ENCODE data around the gene SBDS. TPM values are rescaled to one million over a fixed set of nuclear protein-coding genes. Genes with fewer than 3 reads are reported as not detected.
"Not testable (repeated sequence)": the region's sequence is repeated elsewhere in the genome, so short reads cannot be mapped to it uniquely, and the experiment has no call there.

SBDS gene
- total RNA-seq, 1 experiment from 2014 or later = 108 TPM

DNA sequence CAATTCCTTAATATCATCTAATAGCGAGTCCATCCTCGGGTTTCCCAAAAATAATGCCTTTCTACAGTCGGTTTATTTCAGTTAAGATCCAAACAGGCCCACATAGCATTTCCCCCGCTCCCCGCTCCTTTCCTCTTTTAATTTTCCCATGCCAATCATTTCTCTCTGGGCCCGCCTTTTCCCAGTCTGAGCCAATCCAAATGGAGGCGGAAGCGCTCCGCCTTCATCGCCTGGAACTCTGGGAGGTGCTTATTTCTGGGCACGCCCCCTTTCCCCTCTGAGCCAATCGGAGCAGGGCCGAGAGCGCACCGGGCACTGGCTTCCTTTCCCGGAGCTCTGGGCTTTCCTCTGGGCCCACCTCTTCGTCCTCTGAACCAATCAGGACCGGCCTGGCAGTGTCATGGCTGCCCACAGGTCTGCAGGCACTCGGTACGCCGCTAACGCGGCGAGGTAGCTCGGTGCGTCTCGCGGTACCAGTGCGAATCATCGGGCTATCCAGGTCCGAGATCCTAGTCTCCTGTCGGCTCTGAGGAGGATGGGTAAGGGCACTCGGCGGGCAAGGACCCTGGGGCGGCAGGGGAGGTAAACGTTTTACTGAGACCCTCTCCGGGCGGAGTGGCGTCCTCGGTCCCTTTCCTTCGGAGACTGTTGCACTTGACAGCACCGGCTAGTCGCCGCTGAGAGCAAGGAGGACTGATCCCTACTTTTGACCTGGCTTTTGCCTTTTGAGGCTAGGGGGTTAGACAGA is 1.2 kb upstream of the SBDS start, which contains the start of gene TYW1:
TSS of gene TYW1 (plus strand) at position 390 of the 748 bp plus-strand sequence. CDS start at position 536, 146 bp downstream.
- peak; percentile 98 for DNase-seq (ENCODE audit: low read depth)

DNA sequence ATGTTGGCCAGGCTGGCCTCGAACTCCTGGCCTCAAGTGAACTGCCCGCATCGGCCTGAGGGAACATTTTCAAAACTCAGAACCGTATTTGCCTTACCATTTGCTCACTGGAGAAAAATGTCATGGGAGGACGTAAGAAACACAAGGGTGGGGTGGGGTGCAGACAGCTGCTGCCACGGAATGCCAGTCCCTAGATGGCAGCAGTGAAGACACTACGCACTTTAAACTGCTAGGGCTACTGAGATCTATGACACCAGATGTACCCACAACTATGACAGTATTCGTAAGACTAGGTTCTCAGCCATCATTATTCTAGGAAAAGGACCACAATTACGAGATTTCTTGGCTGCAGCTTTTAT is 716 bp downstream of the SBDS start:
- peak; percentile 83 for DNase-seq (ENCODE audit: low read depth)

DNA sequence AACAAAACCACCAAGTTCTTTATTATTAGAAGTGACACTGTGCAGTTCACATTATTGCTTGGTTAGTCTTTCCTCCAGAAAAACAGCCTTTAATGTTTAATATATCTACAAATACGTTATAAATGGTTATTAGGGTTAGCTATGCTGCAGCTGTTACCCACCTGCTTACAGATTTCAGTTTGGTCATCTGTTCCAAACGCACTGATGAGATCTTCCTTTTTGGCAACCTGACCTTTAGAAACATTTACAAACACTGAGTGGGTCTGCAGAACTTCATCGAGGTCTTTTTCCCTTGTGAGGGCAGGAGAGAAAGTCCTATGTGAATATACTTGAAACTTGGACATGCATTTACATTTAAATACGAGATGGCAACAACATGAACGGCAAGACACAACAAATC is 1.3 kb downstream of the SBDS start:
- not testable (repeated sequence) for DNase-seq (ENCODE audit: low read depth)

DNA sequence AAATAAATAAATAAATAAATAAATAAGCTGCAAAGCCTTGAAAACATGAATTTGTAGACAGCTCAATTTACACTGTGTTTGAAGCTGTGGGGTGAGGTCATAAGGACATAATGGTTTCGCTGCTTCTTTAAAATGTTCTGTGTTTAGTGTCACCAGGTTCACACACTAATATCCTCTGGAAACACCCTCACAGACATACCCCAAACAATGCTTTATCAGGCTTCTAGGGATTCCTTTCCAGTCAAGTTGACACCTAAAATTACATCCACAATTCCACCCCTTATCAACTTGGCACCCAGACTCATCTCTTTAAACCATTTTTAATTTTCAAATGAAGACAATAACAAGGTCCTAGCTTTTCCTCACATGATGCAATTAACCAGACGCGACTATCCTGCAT is 5.8 kb downstream of the SBDS start:
- not testable (repeated sequence) for DNase-seq (ENCODE audit: low read depth)

DNA sequence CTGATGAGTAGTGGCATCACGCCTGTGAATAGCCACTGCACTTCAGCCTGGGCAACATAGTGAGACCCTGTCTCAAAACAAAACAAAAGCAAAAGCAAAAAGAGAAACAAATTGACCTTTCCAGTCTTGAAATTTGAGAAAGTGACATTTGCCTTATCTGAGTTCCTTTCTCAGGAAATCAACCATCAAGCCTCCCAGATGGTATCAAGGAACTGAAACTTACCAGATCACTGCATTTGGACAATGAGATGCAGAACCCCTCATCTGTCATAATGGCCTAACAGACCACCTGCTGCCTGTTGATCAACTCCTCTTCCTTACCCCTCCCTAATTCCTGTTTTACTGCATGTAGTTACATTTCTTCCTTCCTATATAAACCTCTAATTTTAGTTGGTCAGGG is 15.1 kb downstream of the SBDS start:
- not testable (repeated sequence) for DNase-seq (ENCODE audit: low read depth)

DNA sequence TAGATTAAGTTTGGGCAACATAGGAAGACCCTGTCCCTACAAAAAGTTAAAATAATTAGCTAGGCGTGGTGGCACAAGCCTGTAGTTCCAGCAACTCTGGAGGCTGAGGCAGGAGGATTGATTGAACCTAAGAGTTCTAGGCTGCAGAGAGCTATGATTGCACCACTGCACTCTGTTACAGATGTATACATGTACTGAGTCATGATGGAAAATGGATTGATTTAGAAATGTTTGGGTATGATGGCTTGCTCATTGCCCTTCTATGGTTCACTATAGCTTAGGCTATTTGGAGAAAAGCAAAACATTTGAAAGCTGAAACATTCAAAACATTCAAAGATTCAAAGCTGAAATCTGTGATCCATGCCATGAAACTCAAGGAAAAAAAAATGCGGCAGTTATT is 16.4 kb downstream of the SBDS start:
- not testable (repeated sequence) for DNase-seq (ENCODE audit: low read depth)

DNA sequence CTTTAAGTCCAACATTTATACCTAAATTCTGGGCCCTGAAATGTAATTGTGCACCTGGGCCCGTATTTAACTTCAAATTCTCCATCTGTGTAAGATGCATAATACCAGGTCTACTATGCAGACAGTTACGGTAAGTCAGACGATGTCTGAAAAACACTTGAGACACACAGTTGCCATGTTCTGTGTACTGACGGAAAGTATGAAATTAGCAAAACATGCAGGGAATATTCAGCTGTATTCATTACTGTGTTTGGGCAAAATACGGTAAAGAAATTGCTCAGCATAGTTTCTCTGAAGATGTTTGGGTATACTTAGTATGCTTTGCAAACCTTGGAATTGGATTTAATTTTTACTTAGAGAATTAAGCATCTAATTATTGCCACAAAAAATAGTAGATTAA is 17.1 kb downstream of the SBDS start:
- not testable (repeated sequence) for DNase-seq (ENCODE audit: low read depth)

DNA sequence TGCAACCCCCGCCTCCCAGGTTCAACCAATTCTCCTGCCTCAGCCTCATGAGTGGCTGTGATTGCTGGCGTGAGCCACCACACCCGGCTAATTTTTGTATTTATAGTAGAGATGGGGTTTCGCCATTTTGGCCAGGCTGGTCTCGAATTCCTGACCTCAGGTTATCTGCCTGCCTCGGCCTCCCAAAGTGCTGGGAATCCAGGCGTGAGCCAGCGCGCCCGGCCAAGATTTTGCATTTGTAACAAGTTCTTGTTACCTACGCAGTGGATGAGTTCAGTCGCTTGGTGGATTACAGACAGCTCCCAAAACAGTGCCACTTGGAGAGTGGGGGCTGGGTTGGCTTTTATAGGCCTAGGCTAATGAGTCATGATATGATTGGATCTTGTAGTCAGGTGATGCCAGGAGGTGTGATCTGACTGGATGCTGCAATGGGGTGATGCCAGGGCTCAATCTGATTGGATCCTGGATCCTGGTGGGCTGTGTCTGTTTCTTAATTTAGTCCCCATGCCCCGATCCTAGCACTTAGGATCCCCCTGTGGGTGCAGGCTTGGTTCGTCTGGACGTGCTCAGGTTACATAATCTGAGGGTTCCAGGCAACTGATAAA is 20.3 kb downstream of the SBDS start:
- peak; percentile 47 for DNase-seq (ENCODE audit: low read depth)

DNA sequence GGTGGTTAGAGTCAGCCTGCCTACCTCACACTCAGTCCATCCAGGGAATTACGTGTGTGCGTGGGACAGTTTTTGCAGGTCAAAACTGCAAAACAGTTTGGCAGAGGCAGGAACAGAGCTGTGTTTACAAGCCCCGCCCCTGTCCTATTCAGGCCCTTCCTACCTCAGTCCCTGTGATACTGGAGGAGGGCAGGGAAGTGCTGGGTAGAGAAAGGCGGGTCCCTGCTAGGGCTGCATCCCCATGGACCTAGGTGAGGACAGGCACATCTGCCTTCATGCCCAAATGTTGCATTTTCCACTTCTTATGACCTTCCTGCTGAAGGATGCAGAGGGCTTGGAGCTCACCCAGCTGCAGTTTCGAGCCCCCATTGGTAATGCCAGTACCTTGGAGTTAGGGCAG is 25.1 kb downstream of the SBDS start:
- no peak for DNase-seq (ENCODE audit: low read depth)

DNA sequence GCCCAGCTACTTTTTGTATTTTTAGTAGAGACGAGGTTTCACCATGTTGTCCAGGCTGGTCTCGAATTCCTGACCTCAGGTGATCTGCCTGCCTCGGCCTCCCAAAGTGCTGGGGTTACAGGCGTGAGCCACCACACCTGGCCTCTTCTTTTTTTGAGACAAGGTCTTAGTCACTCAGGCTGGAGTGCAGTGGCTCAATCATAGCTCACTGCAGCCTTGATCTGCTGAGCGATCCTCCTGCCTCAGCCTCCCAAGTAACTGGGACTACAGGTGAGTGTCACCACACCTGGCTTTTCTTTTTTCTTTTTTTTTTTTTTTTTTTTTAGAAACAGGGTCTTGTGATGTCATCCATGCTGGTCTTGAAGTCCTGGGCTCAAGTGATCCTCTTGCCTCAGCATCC is 26.4 kb downstream of the SBDS start:
- not testable (repeated sequence) for DNase-seq (ENCODE audit: low read depth)

DNA sequence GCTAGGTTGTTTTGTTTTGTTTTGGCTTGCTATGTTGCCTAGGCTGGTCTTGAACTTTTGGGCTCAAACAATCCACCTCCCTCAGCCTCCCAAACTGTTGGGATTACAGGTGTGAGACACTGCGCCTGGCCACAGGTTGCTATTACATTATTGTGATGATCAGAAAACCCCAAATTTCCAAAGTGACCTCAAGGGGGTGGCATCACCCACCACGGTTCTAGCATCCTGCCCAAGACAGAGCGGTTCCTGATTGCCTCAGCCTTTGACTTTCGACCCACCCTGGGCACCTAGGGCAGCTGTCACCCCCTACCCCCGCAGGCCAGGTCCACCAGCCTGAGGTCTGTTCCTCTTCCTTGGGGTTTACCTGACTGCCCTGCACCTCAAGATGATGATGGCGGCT is 28.4 kb downstream of the SBDS start:
- DNase-seq (ENCODE audit: low read depth) = no peak

DNA sequence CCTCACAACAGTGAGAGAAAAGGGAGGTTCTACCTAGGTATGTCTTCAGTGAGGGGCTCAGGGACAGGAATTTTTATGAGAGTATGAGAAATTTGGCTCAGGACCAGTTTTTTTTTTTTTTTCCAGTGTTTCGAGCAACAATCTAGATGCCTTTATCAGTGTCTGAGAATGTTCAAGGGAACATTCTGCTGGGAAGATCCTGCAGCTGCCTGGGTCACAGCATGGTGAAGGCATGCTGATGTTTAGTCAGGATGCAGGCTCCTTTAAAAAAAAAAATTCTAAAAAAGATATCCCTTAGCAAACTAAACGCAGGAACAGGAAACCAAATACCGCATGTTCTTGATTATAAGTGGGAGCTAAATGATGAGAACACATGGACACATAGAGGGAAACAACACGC is 31.0 kb downstream of the SBDS start:
- no peak for DNase-seq (ENCODE audit: low read depth)

DNA sequence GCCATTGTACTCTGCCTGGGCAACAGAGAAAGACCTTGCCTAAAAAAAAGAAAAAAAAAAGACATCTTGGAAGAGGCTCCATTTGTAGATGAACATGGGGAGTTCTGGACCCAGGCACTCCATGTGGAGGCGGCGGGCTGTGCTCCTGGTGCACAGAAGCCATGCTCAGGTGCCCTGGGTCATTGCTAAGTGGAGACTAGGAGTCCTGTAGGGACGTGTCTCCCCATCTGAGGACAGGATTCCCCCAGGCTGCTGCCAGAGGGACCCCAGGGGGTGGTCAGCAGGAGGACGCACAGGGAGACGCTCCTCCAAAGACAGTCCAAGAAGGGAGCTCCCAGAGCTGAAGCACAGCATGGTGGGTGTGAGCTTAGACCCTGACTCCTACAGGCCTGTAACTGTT is 34.3 kb downstream of the SBDS start:
- DNase-seq (ENCODE audit: low read depth) = no peak

DNA sequence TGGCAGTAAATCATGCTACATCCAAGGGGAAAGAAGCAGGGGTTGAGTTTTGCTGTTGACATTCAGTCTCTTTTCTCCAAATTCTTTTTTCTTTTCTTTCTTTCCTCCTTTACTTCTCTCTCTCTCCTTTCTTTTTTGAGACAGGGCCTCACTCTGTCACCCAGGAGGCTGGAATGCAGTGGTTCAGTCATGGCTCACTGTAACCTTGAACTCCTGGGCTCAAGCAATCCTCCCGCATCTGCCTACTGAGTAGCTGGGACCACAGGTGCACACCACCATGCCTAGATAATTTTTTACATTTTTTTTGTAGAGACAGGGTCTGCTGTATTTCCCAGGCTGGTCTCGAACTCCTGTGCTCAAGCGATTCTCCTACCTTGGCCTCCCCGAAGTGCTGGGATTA is 35.2 kb downstream of the SBDS start:
- no peak for DNase-seq (ENCODE audit: low read depth)

DNA sequence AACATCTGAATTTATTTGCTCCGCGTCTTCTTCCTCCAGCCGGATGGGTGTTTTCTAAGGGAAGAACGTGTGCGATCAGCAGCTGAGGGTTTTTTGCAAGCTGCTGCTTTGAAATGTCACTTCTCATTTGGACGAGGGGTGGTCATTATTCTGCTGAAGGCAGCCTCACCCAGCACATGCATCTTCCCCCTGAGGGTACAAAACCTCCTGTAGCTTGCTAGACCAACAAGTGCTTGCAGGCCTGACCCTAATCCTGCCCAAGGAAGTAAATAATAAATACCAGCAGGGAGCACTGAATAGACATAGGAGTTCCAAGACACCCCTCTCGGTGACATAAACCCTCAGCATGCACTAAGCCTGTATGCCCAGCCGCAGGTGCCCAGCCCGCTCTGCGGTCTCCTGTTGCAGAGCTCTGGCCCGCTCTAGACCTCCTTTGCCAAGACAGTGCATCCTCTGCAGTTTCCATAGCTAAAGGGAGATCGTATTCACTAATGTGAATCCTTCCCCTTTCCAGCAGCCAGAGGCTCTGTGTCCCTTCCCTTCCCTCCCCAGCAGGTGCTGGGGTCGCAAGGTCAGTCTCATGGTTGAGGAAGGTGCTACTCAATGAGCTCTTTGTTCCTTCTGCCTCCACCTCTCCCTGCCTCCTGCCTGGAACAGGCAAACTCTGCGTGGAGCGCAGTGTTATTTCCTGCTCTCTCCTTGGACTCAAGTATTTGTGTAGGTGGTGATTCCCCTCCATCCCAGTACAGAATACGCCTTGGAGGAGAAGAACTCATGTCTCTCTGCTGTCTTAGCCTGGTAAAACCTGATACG is 36.6 kb downstream of the SBDS start:
- no peak for DNase-seq (ENCODE audit: low read depth)

DNA sequence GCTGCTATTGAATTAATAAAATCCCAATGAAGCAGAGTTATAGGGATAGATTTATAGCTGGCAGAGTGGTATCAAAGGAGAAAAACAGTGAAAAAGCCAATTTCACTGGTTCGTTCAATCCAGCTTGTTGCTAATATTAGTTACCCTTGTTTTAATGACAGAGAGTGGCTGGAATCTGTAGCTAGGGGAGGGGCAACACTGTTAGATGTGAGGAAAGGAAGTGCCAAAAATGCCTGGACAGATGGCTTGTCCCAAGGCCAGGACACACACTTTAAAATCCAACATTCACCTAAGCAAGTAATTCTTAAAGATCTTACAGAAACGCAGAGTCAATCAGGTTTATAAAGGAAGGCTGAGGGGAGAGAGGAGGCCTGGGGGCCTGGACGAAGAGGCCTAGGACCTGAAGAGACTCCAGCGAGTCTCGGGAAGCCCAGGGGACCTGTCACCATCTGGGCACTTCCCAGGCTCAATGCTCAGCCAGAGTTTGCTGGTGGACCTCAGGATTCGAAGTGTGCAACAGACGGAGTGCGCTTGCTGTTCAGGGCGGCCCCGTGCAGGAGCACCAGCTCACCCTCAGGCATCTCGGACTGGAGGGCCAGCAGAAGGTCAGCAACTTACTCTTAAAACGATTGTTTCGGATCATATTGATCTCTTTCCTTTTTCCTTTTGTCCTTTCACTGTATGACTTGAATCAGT is 37.6 kb downstream of the SBDS start:
- DNase-seq (ENCODE audit: low read depth) = no peak

DNA sequence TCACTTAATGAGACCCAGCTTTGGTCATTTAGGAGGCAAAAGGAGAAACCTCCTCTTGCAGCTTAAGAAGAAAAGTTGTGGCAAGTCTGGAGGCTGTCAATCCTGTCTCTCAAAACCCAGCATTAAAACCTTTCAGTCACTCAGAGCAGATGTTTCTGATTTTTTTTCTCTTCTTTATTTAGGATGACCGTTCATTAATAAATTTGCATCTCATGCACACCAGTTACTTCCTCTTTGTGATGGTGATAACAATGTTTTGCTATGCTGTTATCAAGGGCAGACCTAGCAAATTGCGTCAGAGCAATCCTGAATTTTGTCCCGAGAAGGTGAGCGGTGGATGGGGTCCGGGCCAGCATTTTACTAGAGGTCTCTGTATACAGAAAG is 42.4 kb downstream of the SBDS start:
- no peak for DNase-seq (ENCODE audit: low read depth)

DNA sequence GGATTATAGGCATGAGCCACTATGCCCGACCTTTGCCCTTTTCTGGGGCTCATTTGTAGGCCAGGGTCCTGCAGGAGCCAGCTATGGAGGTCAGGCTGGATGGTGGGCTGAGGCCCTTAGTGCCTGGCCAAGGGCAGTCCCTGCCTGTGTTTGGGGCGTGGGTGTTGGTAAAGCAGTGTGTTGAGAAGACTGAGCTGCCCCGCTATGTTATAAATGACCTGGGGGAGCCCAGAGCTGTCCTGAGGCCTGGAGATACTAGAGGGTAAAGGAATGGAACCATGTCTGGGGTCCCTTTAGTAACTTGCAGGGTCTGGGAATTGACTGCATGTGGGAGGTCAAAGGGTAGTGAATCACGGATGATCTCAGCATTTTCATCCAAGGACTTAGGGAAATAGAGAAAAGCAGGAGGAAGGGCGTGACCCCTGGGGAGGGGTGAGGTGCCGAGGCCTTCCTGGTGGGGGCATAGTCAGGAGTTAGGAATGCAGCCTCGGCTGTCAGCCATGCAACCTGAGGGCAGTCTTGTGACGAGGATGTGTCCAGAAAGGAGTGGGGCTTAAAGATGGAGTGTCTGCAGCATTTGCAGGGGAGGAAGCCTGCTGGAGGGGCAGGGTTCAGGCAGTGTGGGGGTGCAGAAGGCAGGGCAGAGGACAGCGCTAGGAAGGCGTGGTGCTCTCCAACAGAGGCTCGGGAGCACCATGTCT is 42.9 kb downstream of the SBDS start:
- DNase-seq (ENCODE audit: low read depth) = peak; percentile 95

DNA sequence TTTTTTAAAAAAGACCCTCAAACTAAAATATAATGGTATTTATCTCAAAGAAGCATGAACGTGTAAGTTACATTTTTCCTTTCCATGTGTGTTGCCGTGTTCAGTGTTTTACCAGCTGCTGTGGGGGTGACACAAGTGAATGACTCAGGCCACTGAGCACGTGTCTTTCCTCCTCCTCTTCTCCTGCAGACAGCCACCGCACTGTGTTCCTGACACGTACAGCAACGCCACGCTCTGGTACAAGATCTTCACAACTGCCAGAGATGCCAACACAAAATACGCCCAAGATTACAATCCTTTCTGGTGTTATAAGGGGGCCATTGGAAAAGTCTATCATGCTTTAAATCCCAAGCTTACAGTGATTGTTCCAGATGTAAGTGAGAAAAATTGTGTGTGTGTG is 44.6 kb downstream of the SBDS start:
- DNase-seq (ENCODE audit: low read depth) = peak; percentile 61

DNA sequence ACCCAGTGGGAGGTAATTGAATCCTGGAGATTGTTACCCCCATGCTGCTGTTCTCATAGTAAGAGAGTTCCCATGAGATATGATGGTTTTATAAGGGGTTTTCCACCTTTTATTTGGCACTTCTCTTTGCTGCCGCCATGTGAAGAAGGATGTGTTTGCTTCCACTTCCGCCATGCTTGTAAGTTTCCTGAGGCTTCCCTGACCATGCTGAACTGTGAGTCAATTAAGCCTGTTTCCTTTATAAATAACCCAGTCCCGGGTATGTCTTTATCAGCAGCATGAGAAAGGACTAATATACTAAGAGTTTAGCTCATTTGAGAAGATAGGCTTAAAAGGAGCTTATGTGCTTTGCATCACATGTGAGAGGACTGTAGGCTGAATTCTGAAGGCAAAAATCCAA is 45.1 kb downstream of the SBDS start:
- no peak for DNase-seq (ENCODE audit: low read depth)

DNA sequence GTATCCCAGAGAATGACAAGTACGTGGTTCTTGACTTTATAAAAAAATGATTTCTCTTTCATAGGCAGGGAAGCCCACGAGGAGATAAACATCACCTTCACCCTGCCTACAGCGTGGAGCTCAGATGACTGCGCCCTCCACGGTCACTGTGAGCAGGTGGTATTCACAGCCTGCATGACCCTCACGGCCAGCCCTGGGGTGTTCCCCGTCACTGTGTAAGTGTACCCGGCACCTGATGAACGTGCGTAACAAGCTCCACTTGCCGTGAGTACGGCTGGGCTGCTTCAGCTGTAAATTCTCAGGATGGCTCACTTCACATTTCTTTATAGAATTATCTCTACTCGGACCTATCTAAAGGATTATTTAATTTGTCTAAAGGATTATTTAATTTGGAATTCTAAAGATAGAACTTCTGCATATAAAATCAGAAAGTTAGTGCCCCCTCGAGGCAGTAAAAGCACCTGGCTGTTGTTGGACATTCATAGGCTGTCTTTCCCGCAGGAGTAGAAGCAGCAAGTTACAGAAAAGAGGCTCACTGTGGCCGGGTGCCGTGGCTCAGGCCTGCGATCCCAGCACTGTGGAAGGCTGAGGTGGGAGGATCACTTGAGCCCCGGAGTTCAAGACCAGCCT is 46.8 kb downstream of the SBDS start:
- no peak for DNase-seq (ENCODE audit: low read depth)
